Mucosa of gallbladder (tissue), 1 donor: ENCODE results near the gene HAGHL. TPM values are rescaled to one million over a fixed set of nuclear protein-coding genes. Genes with fewer than 3 reads are reported as not detected.
"Not testable (repeated sequence)": the region's sequence is repeated elsewhere in the genome, so short reads cannot be mapped to it uniquely, and the experiment has no call there.

Experiments
- DNase-seq: peaks from one replicate; pipeline ENCODE4 v3.0.0-alpha.2; 2020; ENCODE audit warnings: low spot score
- total RNA-seq: library from RNA; stranded (reverse); gene quantifications from one replicate; pipeline ENCODE4 v1.2.1, GENCODE V29; 2021
- donor health status: DM: no; HTN: no; CAD: no.

HAGHL gene
- total RNA-seq, 1 donor from 2014 or later, result 13.4 TPM

- no peak for DNase-seq
These were observed 19.8 kb upstream of the HAGHL start for GRCh38 chr16:707062-707538.

DNA sequence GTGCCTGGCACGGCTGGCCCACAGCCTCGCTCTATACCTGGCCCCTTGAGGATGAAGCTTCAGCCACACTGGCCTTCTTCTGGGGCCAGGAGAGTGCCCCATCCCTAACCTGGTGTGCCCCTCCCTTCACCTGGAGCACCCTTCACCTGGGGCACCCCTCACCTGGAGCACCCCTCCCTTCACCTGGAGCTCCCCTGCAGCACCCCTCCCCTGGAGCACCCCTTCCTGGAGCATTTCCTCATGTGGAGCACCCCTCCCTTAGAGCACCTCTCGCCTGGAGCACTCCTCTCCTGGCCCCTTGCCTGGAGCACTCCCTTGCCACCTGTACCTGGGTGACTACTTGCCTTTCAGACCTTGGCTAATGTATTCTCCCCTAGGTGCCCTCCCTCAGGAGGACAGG is 18.9 kb upstream of the HAGHL start:
- no peak for DNase-seq

- no peak for DNase-seq
These were observed 17.9 kb upstream of the HAGHL start for GRCh38 chr16:708959-709358.

GRCh38 chr16:709566-710499 is 17.1 kb upstream of the HAGHL start:
- no peak for DNase-seq

GRCh38 chr16:710500-711075 is 16.3 kb upstream of the HAGHL start:
- no peak for DNase-seq

GRCh38 chr16:711084-711483 is 15.8 kb upstream of the HAGHL start:
- no peak for DNase-seq

GRCh38 chr16:711548-712320 is 15.2 kb upstream of the HAGHL start:
- peak; percentile 75 for DNase-seq

GRCh38 chr16:712740-713250 is 14.1 kb upstream of the HAGHL start:
- DNase-seq, result not testable (repeated sequence)

DNA sequence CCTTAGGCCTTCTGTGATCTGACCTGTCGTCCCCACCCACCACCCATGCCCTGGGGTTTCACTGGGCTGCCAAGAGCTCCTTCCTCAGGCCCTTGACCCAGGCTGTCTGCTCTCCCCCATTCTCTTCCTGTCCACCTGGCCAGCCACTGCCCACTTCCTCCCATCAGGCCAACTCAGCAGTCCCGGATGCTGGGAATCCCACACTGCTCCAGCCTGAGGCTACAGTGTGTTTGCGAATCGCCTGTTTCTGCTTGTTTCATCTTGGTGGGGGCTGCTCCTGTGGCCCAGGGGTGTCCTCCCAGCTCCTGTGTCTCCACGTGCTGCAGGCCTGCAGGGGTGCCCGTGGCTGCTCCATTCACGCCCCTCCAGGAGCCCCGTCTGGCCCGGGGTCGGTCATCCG is 12.8 kb upstream of the HAGHL start:
- DNase-seq, result no peak

DNA sequence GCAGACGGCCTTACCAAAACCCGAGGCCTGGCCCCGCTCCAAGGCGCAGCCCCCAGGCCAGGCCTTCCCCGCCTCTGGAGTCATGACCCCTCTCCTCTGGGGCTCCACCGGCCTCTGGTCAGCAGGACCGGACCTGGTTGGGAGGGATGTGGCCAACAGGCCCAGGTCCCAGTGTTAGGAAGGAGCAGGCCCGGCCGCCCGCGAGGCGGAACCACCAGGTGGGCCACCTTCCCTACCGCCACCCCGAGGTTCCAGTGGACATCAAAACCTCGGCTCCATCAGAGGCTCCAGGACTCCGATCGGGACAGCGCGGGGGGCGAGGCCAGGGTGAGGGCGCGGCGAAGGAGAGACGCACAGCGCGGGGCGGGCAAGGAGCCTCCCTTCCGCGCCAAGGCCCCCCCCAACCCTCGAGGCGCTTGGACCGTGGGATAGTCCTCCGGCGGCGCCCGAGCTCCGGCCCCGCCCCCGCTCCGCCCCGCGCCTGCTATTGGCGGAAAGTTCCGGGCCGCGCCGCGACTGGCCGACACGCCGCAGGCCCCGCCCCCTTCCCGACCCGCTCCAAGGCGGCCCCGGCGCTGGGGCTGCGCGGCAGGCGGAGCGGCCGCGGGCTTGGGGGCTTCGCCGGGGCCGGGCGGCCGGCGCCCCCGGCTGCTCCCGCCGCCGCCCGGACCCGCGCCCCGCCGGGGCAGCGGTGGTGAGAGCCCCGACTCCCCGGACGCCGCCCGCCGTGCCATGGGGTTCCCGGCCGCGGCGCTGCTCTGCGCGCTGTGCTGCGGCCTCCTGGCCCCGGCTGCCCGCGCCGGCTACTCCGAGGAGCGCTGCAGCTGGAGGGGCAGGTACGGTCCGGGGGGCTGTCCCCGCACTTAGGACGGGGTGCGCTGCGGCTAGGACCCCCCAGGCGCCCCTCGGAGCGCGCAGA is 12.1 kb upstream of the HAGHL start, which contains the start of gene METRN:
TSS of gene METRN (plus strand) at position 561 of the 919 bp plus-strand sequence. CDS start at position 733, 172 bp downstream.
- DNase-seq, result peak; percentile 91

DNA sequence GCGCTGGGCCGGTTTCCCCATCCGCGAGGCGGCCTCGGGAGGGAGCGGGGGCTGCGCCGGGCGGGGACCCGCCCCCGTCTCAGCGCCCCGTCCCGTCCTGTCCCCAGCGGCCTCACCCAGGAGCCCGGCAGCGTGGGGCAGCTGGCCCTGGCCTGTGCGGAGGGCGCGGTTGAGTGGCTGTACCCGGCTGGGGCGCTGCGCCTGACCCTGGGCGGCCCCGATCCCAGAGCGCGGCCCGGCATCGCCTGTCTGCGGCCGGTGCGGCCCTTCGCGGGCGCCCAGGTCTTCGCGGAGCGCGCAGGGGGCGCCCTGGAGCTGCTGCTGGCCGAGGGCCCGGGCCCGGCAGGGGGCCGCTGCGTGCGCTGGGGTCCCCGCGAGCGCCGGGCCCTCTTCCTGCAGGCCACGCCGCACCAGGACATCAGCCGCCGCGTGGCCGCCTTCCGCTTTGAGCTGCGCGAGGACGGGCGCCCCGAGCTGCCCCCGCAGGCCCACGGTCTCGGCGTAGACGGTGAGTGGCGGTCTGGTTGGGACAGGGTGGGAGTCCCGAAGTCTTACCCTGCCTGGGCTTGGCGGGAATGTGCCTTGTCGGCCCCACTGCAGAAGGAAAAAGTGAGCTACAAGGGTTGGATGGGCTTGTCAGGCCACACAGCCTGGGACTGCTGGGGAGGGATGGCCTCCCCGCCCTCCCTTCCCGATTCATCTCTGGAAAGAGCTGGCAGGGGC is 11.3 kb upstream of the HAGHL start:
- no peak for DNase-seq

DNA sequence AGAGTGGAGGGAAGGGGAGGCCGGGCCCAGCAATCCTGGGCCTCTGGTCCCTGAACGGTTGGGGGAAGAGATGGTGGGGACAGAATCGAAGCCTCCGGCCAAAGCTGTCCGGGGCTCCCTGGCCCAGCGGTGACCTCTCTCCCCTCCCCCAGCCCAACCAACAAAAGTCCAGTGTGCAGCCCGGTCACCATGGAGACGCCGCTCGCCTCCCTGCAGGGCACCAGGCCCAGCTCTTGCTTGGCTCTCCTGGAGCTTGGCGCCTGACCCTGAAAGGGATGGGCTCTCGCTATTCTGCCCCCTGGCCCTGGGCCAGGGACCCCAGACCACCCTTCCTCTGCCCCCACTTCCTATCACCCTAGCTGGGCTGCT is 10.7 kb upstream of the HAGHL start:
- no peak for DNase-seq

- no peak for DNase-seq
These were observed 10.1 kb upstream of the HAGHL start for GRCh38 chr16:716768-717325.

GRCh38 chr16:717450-718245 is 9.3 kb upstream of the HAGHL start:
- DNase-seq, result no peak

DNA sequence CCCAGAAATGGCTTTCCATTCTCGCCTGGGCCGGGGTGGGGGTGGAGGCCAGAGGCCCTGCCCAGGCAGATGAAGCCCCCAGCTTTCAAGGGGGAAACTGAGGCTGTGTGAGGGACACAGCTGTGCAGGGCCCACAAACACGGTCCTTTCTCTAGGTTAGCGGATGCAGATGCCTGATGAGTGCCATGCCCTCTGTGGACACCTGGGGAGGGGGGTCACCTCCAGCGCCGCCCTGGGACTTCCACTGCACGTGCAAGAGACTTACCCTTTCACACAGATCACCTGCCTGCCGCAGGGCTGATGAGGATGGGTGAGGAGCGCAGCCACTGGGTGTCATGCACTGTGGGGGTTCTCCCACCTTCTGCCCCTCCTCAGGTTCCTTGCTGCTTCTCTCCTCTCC is 8.5 kb upstream of the HAGHL start:
- no peak for DNase-seq

DNA sequence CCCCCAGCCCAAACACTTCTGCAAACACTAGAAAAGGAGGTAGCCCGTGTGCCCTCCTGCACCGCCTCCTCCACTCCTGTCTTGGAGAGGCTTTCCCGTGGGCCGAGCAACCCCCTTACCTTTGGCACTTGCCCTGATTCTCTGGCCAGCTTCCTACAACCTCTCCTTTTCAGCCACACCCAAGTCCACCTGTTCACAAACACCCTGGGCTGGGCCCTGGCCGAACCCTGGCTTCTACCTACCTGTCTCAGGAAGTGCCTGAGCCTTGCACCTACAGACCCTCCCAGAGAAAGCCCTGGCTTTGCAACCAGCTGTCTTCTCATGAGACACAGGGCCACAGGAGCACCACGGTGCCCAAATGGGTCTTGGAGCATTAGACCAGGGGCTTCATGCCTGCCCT is 8.0 kb upstream of the HAGHL start:
- no peak for DNase-seq

DNA sequence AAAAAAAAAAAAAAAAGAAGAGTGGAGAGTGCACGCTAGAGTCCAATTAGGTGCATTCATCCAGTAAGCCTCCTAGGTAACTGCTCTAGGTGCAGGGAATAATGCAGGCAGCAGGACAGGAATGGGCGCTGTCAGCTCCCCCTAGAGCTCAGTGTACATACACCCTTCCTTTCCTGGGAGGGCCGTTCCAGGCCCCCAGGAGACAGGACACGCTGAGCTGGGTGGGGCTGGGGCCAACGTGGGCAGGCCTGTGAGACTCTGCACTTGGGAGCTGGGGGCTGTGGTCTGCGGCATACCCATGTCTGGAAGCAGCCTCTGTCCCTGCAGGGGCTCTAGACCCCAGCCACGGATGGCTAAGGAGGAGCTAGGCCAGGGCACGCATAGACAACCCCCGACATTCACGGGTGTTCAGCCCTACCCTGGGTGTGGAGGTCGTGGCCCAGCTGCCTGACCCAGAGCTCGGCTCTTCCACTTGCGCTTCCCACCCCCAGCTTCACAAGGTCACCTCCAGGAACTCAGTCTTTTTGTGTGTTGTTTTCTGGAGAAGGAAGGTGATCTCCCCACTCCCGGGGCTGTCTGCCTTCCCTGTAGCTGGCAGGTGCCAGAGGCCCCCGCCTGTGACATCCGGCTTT is 7.0 kb upstream of the HAGHL start:
- DNase-seq, result no peak

DNA sequence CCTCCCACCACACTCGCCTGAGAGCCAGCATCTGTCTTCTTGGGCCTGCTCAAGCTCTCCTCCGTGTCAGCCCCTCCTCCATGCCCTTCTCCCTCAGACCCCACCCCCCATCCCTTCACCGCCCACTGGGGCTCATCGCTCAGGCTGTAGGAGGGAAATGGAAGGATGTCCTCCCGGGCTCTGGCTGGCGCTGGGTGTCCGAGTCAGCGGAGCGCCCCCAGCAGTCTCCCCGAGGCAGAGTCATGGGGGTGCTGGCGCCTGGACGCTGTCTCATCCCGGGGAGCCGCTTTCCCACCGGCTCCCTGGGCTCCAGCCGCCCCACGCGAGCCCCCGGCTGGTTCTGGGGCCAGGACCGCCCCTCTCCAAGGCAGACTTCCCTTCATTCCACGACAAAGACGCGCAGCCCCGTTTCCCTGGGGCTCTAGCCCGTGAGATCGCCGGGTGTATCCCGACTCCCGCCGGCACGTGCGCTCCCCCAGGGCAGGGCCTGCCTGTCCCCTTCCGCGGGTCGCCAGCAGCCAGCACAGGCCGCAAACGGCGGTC is 6.4 kb upstream of the HAGHL start:
- DNase-seq, result no peak
